ENCODE measurements around the gene ZNF827. TPM values are rescaled to one million over a fixed set of nuclear protein-coding genes. Genes with fewer than 3 reads are reported as not detected.
"Not testable (repeated sequence)": the region's sequence is repeated elsewhere in the genome, so short reads cannot be mapped to it uniquely, and the experiment has no call there.

The ZNF827 gene
- total and polyA plus RNA-seq, 5 donors: 4.8 to 18.4 (median 15.5) TPM

DNA sequence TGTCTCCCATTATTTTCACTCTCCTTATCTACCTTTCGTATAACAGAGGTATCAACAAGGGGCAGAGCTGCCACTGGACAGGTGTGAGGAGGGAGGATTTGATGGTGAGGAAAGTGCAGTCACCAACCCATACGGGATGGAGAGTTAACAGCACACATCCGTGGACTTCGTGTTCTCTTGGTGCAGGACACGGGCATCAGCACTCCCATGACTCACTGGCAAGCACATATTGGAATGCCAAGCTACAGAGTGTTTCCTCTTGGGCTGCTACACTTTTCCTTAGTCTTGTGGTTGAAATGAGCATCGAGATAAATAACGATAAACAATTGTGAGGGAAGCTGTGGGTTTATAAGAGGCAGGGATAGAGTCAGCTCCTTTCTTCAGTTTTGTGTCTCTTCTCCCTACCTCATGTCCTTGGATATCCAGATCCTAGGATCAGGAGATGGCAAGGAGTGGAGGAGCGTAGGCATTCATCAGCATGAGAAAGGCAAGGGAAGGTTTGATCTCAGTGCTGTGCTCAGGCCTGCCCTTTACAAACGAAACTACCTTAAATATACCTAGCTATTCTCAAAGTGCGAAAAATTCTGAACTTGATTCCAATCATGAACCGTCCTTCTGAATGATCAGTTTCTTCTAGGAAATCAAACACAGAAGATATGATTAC is 96.3 kb downstream of the ZNF827 start:
- Histone ChIP-seq H3K27me3 (ENCODE audit: control insufficient read depth, insufficient read depth) (no peaks in the 10 kb centered on the region), H3K4me3 (ENCODE audit: low read length) (no peak overlapping the region), H3K4me1 (ENCODE audit: control insufficient read depth, insufficient read depth, low read length) (no peaks in the 10 kb centered on the region), H3K9me3 (ENCODE audit: control insufficient read depth, low read length) (no peaks in the 10 kb centered on the region), H3K27ac (ENCODE audit: low read length) (no peak overlapping the region)
- intact Hi-C loops (cut with DNase I): no loop called here
- DNase-seq (no peak), ATAC-seq (peak in 1 of 2 donors; percentile 41)
- 93% methylated on average over 11 of the region's 11 CpGs for WGBS

DNA sequence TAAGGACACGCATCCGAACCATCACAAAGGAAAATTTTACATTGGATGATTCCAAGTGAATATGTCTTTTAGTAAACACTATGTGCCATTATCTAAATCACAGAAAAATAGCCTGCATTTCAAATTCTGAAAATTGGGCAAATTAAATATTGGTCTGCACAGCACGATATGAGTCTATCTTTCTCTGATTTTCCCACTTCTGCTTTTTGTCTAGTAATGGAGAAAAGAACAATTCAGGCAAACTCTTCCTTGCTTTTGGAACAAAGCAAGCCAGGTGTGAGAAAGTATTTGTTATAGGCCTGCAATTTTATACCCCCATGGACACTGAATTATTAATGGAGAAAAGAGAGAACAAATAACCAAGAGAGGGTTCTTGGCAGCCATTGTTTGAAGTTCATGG is 97.8 kb downstream of the ZNF827 start:
- Histone ChIP-seq H3K27ac (ENCODE audit: low read length) (no peak overlapping the region), H3K4me1 (ENCODE audit: control insufficient read depth, insufficient read depth, low read length) (no peaks in the 10 kb centered on the region), H3K27me3 (ENCODE audit: control insufficient read depth, insufficient read depth) (no peaks in the 10 kb centered on the region), H3K9me3 (ENCODE audit: control insufficient read depth, low read length) (no peaks in the 10 kb centered on the region), H3K4me3 (ENCODE audit: low read length) (no peak overlapping the region)
- ATAC-seq (no peak), DNase-seq (no peak)
- intact Hi-C loops (cut with DNase I): no loop called here
- WGBS: 97% methylated on average over 3 of the region's 3 CpGs

DNA sequence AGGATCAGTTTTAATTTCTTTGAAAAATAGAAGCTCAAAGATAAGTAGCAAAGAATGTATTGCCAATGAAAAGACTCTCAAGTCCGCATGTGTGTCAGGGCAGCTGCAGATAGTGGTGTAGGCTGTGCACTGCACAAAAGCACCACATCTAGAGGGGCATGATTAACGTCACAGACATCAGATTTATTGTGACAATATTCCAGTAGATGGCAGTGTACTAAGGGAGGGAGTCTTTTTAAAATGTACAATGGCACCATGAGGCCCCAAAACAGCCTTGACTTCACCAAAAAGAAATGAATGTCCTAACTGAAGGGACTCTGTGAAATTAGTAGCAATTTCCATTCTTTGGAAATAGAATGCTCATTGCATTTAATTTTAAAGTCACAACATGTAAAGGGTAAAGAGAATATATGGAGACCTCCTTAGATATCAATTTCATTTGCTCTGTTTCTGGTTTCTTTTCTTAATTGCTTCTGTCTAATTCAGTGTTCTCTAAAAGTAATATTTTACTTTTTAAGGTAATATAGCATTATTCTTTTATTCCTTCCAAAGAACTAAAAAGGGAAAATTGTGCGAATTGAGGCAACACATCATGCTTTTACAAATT is 98.4 kb downstream of the ZNF827 start:
- 59% methylated on average over 3 of the region's 3 CpGs for WGBS
- peak; percentile 74 to 76 for ATAC-seq
- Histone ChIP-seq H3K9me3 (ENCODE audit: control insufficient read depth, low read length) (no peaks in the 10 kb centered on the region), H3K4me3 (ENCODE audit: low read length) (no peak overlapping the region), H3K27ac (ENCODE audit: low read length) (no peak overlapping the region), H3K27me3 (ENCODE audit: control insufficient read depth, insufficient read depth) (no peaks in the 10 kb centered on the region), H3K4me1 (ENCODE audit: control insufficient read depth, insufficient read depth, low read length) (no peaks in the 10 kb centered on the region)
- intact Hi-C loops (cut with DNase I): no loop called here
- no peak for DNase-seq

DNA sequence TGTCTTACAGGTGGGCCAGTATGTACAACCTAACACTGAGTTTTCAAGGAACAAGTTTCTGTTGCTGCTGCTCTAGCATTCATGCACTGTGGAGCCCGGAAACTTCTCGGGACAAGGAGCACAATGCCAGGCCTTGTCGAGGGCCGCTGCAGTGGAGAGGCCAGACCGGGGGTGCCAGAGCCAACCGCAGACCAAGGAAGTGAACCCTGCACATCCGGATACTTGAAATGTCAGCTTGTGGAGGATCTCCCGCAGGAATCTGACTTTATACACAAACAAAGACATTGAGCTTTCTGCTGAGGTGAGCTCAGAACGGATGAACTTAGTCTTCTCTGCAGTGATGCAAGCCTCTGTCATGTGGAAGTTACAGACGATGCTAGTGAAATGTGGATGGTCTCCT is 99.5 kb downstream of the ZNF827 start:
- WGBS: 83% methylated on average over 10 of the region's 10 CpGs
- no peak for ATAC-seq
- Histone ChIP-seq H3K9me3 (ENCODE audit: control insufficient read depth, low read length) (no peaks in the 10 kb centered on the region), H3K4me3 (ENCODE audit: low read length) (no peak overlapping the region), H3K27me3 (ENCODE audit: control insufficient read depth, insufficient read depth) (no peaks in the 10 kb centered on the region), H3K4me1 (ENCODE audit: control insufficient read depth, insufficient read depth, low read length) (no peaks in the 10 kb centered on the region), H3K27ac (ENCODE audit: low read length) (no peak overlapping the region)
- intact Hi-C loops (cut with DNase I): no loop called here
- no peak for DNase-seq

DNA sequence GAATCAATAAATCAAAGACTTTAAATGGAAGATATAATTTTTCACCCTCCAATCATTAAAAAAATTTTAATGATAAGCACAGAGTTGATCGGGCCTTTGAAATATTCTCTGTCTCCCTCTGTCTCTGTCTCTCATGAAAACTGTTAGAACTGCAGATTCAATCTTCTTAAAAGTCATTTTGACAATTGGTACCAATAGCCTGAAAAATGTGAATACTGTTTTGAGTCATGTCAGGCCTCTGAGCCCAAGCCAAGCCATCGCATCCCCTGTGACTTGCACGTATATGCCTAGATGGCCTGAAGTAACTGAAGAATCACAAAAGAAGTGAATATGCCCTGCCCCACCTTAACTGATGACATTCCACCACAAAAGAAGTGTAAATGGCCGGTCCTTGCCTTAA is 106.2 kb downstream of the ZNF827 start:
- intact Hi-C loops (cut with DNase I); H3K27me3 ChIP-seq (ENCODE audit: control insufficient read depth, insufficient read depth); DNase-seq; H3K4me1 ChIP-seq (ENCODE audit: control insufficient read depth, insufficient read depth, low read length); H3K4me3 ChIP-seq (ENCODE audit: low read length); ATAC-seq; H3K9me3 ChIP-seq (ENCODE audit: control insufficient read depth, low read length); H3K27ac ChIP-seq (ENCODE audit: low read length): not testable (repeated sequence)
- WGBS: 90% methylated on average over 4 of the region's 4 CpGs

DNA sequence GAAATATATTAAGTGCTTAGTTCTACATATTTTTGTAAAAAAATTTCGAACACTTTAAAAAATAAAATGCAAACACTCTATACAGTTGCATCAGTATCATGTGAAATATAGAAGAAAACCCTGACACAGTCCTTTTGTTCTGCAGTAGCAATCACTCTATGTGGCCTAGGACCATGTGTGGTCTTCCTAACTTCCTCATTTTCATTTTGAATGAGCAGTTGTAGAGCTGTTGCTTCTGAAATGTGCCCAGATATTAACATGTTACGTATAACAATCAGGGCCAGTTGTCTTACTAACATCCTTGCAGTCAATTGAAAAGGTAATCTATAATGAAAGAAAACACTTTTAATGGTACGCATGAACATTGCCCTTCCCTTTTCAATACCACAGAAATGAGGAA is 107.9 kb downstream of the ZNF827 start:
- Histone ChIP-seq H3K27me3 (ENCODE audit: control insufficient read depth, insufficient read depth) (no peaks in the 10 kb centered on the region), H3K9me3 (ENCODE audit: control insufficient read depth, low read length) (no peaks in the 10 kb centered on the region), H3K4me1 (ENCODE audit: control insufficient read depth, insufficient read depth, low read length) (peaks cover 2% of the 10 kb centered on the region), H3K4me3 (ENCODE audit: low read length) (no peak overlapping the region), H3K27ac (ENCODE audit: low read length) (no peak overlapping the region)
- intact Hi-C loops (cut with DNase I): no loop called here
- ATAC-seq (no peak), DNase-seq (no peak)
- 89% methylated on average over 3 of the region's 3 CpGs for WGBS

DNA sequence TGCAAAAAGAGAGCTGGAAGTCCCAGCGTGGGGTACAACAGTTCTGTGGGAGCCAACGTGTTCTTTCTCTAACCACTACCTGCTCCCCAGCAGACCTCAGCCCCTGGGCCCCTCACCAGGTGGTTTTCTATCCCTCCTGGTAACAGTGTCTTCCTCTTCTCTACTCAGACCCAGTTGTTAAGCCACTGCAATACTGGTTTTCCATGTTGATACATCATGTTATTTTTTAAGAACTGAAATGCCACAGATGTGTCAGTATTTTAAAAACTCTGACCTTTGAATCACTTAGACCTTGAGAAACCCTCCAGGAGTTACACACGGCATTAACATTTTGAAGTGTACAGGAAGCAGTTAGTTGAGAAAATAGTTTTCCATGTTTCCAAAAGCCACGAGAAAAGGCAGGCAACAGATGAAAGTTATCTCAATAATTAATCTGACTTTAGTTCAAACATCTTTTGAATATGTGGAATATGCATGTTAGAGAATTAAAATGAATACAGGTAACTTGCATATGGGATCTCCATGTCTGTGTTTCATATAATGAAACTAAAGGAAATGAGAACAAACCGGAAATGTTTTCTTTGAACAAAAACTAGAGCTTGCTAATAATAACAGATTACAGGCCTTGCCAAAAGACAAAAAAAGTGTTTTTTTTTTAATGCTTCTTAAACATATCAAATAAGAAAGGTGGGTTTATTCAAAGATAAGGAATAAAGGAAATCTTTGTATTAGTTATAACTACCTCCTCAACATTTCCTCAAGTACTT is 108.8 kb downstream of the ZNF827 start:
- WGBS: 67% methylated on average over 5 of the region's 5 CpGs
- ATAC-seq (no peak), DNase-seq (no peak)
- H3K9me3 ChIP-seq (ENCODE audit: control insufficient read depth, low read length): no peaks in the 10 kb centered on the region
- H3K4me1 ChIP-seq (ENCODE audit: control insufficient read depth, insufficient read depth, low read length): peaks cover 2% of the 10 kb centered on the region
- intact Hi-C loops (cut with DNase I): no loop called here
- H3K27me3 ChIP-seq (ENCODE audit: control insufficient read depth, insufficient read depth): no peaks in the 10 kb centered on the region
- no peak overlapping the region for H3K27ac ChIP-seq (ENCODE audit: low read length)
- H3K4me3 ChIP-seq (ENCODE audit: low read length): no peak overlapping the region

DNA sequence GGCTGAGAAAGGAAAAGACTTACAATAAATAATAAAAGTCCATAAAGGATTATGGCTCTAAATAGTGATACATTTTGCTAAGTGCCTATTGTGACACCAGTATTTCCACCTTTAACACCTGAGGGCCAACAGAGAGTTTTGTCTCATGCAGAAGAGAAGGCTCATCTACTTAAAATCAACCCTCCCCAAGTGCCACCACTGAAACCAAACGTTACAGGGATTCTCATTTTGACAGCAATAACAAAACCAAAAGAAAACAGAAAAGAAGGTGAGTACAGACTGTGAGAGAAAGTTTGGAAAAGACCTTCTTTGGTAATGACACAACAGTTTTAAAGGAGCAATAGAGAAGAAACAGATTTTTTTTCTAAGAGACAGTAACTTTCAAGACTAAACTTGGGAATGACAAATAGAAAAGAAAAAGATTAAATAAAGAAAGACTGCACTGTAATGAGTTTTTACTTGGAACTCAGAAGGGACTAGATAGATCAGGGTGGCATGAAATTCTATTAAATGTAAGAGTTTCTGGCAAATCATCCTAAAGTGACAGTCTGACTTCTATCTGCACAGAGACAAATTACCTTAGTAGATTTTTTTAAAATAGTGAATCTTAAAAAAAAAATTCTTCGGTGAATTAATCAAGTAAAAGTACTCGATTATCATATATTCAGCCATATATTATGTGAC is 109.7 kb downstream of the ZNF827 start:
- Histone ChIP-seq H3K4me1 (ENCODE audit: control insufficient read depth, insufficient read depth, low read length) (peaks cover 2% of the 10 kb centered on the region), H3K4me3 (ENCODE audit: low read length) (no peak overlapping the region), H3K9me3 (ENCODE audit: control insufficient read depth, low read length) (no peaks in the 10 kb centered on the region), H3K27me3 (ENCODE audit: control insufficient read depth, insufficient read depth) (no peaks in the 10 kb centered on the region), H3K27ac (ENCODE audit: low read length) (no peak overlapping the region)
- intact Hi-C loops (cut with DNase I): no loop called here
- ATAC-seq (no peak), DNase-seq (no peak)
- WGBS: 81% methylated on average over 3 of the region's 3 CpGs

DNA sequence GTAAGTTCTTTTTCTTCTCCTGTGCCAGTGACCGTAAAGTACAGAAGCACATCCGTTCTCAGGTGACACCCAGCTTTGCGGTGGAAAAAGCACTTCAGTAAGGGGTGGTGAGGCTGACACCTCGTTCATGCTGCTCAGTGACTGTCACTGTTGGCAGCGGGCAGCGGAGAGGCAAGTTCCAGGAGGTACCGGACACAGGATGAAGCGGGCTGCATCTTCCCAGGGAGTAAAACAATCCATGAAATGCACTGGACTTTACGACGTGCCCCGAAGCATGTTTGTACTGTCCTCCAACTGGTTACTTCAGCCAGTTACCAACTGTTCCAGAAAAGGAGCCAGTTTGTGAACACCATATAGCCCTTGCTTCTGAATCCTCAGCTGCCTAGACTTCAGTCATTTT is 110.7 kb downstream of the ZNF827 start:
- Histone ChIP-seq H3K4me1 (ENCODE audit: control insufficient read depth, insufficient read depth, low read length) (peaks cover 2% of the 10 kb centered on the region), H3K27me3 (ENCODE audit: control insufficient read depth, insufficient read depth) (no peaks in the 10 kb centered on the region), H3K4me3 (ENCODE audit: low read length) (no peak overlapping the region), H3K27ac (ENCODE audit: low read length) (no peak overlapping the region), H3K9me3 (ENCODE audit: control insufficient read depth, low read length) (no peaks in the 10 kb centered on the region)
- ATAC-seq (peak in 1 of 2 donors; percentile 43), DNase-seq (no peak)
- 72% methylated on average over 11 of the region's 11 CpGs for WGBS
- intact Hi-C loops (cut with DNase I): no loop called here

DNA sequence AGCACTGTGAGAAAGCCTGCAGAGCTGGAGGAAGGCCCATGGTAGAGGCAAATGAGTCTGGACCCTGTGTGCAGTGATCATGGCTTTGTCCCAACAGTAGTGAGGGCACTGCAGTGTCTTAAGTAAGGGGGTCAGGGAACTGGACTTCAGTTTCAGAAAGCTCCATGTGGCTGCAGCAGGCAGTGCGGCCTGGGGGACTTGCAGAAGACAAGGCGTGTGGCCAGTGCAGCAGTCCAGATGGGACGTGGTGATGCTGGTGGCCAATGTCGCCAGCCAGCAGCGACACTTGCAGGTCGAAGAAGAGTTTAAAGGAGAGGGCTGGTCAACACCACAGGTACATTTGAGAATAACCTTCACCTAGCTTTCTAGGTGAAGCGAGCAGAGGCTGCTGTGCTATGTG is 113.4 kb downstream of the ZNF827 start:
- Histone ChIP-seq H3K4me1 (ENCODE audit: control insufficient read depth, insufficient read depth, low read length) (peaks cover 2% of the 10 kb centered on the region), H3K9me3 (ENCODE audit: control insufficient read depth, low read length) (no peaks in the 10 kb centered on the region), H3K27ac (ENCODE audit: low read length) (no peak overlapping the region), H3K27me3 (ENCODE audit: control insufficient read depth, insufficient read depth) (no peaks in the 10 kb centered on the region), H3K4me3 (ENCODE audit: low read length) (no peak overlapping the region)
- DNase-seq (no peak), ATAC-seq (no peak)
- 95% methylated on average over 7 of the region's 7 CpGs for WGBS
- intact Hi-C loops (cut with DNase I): no loop called here

DNA sequence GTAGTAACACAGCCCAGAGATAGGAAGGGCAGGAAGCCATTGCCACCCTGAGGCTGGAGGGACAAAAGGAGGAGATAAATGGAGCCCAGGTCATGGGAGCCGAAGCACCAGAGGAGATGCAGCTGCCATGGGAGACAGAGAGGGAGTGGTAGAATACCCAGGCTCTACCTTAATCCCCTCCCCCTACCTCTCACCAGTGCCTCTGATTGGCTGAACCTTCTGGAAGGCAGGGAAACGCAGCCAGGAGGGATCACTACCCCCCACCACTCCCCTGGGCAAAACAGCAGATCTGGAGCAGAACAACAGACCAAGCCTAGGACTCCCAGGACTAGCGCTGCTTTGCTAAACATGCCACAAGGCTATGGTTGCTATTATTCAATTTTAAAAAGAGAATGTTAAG is 114.2 kb downstream of the ZNF827 start:
- intact Hi-C loops (cut with DNase I): no loop called here
- ATAC-seq (no peak), DNase-seq (no peak)
- Histone ChIP-seq H3K4me1 (ENCODE audit: control insufficient read depth, insufficient read depth, low read length) (peaks cover under 1% of the 10 kb centered on the region), H3K9me3 (ENCODE audit: control insufficient read depth, low read length) (no peaks in the 10 kb centered on the region), H3K27ac (ENCODE audit: low read length) (no peak overlapping the region), H3K27me3 (ENCODE audit: control insufficient read depth, insufficient read depth) (no peaks in the 10 kb centered on the region), H3K4me3 (ENCODE audit: low read length) (no peak overlapping the region)
- WGBS: 94% methylated on average over 3 of the region's 3 CpGs
